GM19240 (cell line): ENCODE data around the gene NPBWR2.

Source experiments
- DNase-seq: peaks from one replicate; pipeline ENCODE4 v3.0.0; 2011; ENCODE audit warnings: low spot score; ENCODE audit not compliant: insufficient read length

NPBWR2 gene

GRCh38 chr20:64057628-64058498 lies 49.5 kb downstream of the NPBWR2 start:
- peak; percentile 93 for DNase-seq

- DNase-seq: no peak
These were observed 50.3 kb downstream of the NPBWR2 start for GRCh38 chr20:64056889-64057627.

GRCh38 chr20:64056639-64056888 lies 50.8 kb downstream of the NPBWR2 start:
- no peak for DNase-seq

- DNase-seq: no peak
These were observed 51.3 kb downstream of the NPBWR2 start for GRCh38 chr20:64055893-64056638.

- DNase-seq: no peak
These were observed 51.9 kb downstream of the NPBWR2 start for GRCh38 chr20:64055396-64055892.

GRCh38 chr20:64053841-64054661 lies 53.3 kb downstream of the NPBWR2 start:
- no peak for DNase-seq
